GM18867 (cell line): ENCODE measurements around the gene MME.
"Not testable (repeated sequence)": the region's sequence is repeated elsewhere in the genome, so short reads cannot be mapped to it uniquely, and the experiment has no call there.

Experiments
- ATAC-seq: cut with Tn5 transposase; IDR thresholded peaks from one replicate; pipeline ENCODE4 v1.9.1; 2021; ENCODE audit warnings: mild to moderate bottlenecking, moderate library complexity; ENCODE audit not compliant: unreplicated experiment

Gene MME

GRCh38 chr3:155189478-155189877 is 109.4 kb downstream of the MME start:
- no peak for ATAC-seq

DNA sequence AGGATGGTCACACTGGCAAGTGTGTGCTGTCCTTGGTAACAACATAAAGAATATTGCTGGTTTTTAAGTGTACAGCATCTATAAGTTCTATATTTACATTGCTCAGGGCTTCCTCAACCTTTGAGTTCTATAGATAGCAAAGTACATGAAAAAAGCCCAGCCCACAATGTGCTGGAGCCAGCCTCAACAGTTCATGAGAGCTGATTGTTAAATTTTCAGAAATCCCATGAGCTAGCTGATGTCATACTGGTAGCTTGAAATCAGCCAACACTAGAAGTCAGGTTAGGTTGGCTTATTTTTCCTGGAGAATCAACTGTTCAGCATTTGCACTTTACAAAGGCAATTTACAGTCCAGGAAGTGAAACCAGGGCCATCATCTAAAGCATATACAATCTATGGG is 110.6 kb downstream of the MME start:
- no peak for ATAC-seq

GRCh38 chr3:155192957-155193746 is 113.0 kb downstream of the MME start:
- no peak for ATAC-seq

DNA sequence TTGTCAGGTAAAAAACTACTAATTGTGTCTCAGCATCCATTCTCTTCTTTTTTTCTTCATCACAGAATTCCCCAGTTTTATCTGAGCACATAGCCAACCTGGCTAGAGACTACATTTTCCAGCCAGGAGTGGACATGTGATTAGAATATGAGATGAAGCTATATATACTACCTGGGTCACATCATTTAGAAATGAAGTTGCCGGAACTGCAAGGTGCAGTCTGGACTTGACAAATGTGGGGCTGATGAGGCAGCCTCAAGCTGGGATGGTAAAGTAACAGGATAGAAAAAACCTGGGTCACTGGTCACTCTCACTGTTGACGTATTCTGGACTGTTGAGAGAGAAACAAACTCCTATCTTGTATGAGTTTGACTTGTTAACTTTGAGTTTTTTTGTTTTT is 113.7 kb downstream of the MME start:
- no peak for ATAC-seq

DNA sequence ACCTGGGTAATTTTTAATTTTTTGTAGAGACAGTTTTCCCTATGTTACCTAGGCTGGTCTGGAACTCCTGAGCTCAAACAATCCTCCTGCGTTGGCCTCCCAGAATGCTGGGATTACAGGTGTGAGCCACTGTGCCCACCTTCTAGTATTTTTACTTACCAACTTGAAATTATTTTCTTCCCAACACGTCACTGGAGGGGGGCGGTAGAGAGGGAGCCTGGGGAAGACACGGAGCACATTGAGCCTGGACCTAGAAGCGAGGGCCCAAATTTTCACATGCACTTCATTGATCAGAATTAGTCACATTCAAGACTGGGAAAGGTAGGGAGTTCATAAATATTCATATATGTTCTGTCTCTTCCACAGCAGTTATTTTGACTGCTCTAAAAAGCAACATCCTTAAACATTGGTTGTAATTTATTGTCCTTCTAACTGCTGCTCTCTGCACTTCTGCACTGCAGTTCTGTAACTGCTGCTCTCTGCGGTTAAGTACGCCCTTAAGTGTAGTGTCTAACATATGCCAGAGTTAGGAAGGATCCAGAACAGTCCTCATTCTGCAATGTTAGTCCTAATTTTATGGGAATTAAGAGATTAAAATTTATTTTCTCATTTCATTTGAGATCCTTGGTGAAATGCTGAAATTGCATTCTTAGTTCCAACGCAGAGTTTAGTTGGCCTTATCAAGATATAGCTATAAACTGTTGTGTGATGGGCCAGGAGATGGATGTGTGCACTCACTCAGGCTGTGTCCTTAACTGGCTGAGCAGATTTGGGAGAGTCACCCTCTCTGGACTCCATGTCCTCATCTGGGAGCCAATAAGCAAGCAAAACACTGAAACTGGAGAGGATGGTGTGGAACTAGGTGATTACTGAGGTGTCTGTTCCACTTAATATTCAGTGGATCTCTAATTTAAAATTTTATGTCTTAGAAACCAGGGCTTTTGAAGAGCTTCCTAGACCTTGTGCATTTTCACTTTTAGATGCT is 115.1 kb downstream of the MME start:
- ATAC-seq, result no peak

- no peak for ATAC-seq
Measured at GRCh38 chr3:155196131-155197021, 116.3 kb downstream of the MME start.

- ATAC-seq, result no peak
Measured at GRCh38 chr3:155197786-155198185, 117.7 kb downstream of the MME start.

GRCh38 chr3:155202626-155203025 is 122.5 kb downstream of the MME start:
- ATAC-seq, result no peak

DNA sequence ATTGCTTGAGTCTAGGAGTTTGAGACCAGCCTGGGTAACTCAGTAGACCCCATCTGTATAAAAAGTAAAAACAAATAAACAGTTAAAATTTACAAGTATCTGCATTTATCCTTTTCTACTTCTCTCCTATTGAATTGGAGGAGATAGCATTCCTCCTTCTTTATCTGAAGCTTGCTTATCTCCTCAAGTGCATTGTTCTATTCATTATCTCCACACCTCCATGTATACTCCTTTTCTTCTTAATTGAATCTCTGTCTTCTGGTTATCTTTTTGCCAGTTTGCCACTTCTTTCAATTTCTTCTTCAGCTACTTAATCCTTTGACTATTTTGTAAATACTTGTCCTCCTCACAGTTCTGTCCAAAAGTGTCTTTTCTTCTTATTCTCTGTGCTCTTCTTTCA is 124.7 kb downstream of the MME start:
- ATAC-seq, result no peak

- no peak for ATAC-seq
Measured at GRCh38 chr3:155208183-155208800, 128.2 kb downstream of the MME start.

DNA sequence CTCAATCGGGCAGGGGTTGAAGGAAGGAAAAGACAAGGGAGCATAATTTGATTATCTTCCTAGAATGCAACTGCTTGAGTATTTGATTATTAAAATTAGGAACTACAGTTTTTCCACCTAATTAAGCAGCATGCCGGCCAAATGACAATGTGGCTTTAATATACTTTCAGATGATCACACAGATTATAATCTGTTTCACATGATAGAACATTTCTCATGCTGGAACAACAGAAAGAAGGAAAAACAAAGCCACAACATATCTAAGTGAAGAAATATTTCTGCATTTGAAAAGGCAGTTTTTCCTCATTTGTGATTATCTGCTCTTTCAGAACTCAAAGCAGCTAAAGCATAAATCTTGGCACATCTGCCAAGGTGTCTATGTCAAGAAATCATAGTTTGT is 130.6 kb downstream of the MME start:
- ATAC-seq, result no peak

GRCh38 chr3:155211266-155211665 is 131.1 kb downstream of the MME start:
- no peak for ATAC-seq

DNA sequence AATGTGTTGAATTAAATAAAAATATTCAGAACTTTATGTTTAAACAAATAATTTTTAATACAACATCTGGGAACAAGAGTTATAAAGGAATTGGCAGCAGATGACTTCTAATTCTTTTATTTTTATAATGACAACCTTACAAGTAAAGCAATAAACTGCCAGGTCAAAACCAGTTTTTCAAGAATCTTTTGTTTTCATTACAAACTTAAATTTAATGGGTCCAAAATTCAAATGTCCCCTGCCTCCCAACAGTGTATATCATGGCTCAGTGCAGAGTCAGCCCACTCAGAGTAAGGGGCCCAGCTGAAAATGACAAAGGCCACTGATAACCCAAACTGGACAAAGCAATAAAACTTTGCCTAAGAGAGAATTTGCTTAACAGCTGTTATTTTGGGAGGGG is 131.8 kb downstream of the MME start:
- no peak for ATAC-seq

DNA sequence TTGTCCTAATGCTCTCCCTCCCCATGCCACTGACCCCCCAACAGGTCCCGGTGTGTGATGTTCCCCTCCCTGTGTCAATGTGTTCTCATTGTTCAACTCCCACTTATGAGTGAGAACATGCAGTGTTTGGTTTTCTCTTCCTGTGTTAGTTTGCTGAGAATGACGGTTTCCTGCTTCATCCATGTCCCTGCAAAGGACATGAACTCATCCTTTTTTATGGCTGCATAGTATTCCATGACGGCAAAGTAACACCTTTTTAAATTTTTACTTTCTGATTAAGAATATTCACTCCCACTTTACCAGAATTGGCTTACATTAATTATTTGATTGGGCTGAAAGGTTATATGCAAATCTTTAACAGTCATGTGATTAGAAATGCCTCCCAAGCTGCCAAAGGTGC is 135.9 kb downstream of the MME start:
- not testable (repeated sequence) for ATAC-seq

GRCh38 chr3:155217591-155217990 is 137.5 kb downstream of the MME start:
- ATAC-seq, result no peak

GRCh38 chr3:155218462-155218861 is 138.3 kb downstream of the MME start:
- ATAC-seq, result no peak

- ATAC-seq, result no peak
Measured at GRCh38 chr3:155219106-155219505, 139.0 kb downstream of the MME start.

DNA sequence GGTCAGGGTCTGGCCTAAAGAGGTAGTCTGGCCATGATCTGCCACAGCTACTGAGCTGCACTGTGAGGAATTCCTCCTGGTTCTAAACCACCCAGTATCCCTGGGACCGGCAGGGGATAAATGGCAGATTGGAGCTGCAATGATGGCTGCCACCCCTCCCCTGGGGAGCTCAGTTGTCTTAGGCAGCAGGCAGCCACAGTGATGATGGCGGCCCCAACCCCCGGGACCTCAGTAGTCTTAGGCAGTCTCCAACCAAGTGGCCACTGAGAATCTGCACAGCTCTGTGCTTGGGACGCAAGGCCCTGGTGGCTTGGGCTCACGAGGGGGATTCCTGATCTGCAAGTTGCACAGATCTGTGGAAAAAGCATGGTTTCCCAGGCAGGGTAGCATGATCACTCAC is 145.3 kb downstream of the MME start:
- no peak for ATAC-seq

GRCh38 chr3:155227141-155227540 is 147.0 kb downstream of the MME start:
- ATAC-seq, result no peak

- ATAC-seq, result no peak
Measured at GRCh38 chr3:155228676-155229075, 148.6 kb downstream of the MME start.
